H1 (cell line): ENCODE measurements around the gene EIF1AX.

Experiments used
- CTCF ChIP-seq, 3 experiments: IDR thresholded peaks; 1 replicate in 2 of 3; 2 replicates in 1 of 3; pipeline versions ENCODE4 v1.5.1 to v1.6.1; 2011; ENCODE audit warnings: low read length in 3 of 3, mild to moderate bottlenecking in 3 of 3, inconsistent platforms in 2 of 3, low read depth in 1 of 3, moderate library complexity in 1 of 3; ENCODE audit not compliant: insufficient read depth in 1 of 3; ENCODE audit errors: control extremely low read depth in 1 of 3
- EZH2 ChIP-seq: fragments of 200-600 bp; sonication (generic); IDR thresholded peaks from 2 replicates; pipeline ENCODE4 v1.7.1; 2012; ENCODE audit warnings: low read depth, mild to moderate bottlenecking, moderate library complexity, low read length, inconsistent platforms; ENCODE audit not compliant: severe bottlenecking
- GTF2F1 ChIP-seq: IDR thresholded peaks from 2 replicates; pipeline ENCODE4 v1.6.1; 2012; ENCODE audit warnings: low read depth, low read length, improper control_type of control experiment, borderline replicate concordance
- POLR2AphosphoS5 ChIP-seq: IDR thresholded peaks from 2 replicates; pipeline ENCODE4 v1.6.1; 2011; ENCODE audit warnings: low read depth, low read length

- TF ChIP-seq GTF2F1 (no peak), POLR2AphosphoS5 (no peak), CTCF (IDR thresholded peaks at IDR 0.05; ENCODE audit: control extremely low read depth in 1 of 3, insufficient read depth in 1 of 3, low read depth in 1 of 3, low read length in 3 of 3) (no peak), EZH2 (no peak)
These were observed 50.1 kb downstream of the EIF1AX start for GRCh38 chrX:20091499-20091898.
